ENCODE data around the gene HOXD9.
A peak's percentile ranks its signal among the peaks of the same experiment; 100 is the strongest.

Gene HOXD9

DNA sequence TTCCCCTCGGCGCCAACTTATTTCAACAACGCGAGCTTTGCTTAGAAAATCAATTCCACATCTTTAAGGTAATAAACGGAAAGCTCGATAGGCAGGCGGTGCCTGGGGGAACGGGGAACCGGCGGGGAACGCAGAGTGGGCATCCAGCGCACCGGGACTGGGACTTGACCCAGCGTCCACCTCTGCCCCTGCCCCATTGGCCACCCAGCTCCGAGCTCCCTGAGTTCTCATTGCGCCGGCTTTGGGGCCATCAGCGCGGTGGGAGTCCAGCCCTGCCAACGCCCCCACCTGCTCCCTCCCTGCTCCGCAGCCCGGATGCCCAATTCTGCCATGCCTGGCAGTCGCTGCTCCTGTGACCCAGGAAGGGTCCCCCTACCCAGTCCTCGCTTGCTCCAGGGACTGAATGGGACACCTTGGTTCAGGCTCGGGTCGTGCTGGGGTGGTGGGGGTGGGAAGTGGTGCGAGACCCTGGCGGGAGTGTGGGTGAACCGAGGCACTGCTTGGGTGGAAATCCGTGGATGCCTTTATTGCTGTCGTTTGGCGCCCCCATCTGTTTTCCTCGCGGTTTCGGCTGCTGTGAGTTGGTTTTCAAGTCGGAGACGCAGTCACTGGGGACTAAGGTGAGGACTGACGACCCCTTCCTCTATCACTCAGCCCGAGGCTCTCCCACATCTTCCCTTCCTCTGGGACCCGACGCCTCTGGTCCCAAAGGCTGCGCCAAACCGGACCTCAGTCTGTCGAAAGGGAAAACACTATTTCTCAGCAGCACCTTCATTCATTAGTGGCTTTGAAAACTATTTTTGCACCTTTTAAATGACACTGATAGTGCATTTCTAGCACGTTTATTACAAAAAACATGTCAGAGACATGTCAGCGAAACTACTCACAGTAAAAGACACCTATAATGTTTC is 36.4 kb upstream of the HOXD9 start:
- no peak for DNase-seq (ENCODE audit: low read depth in 2 of 2, low spot score in 1 of 2)

DNA sequence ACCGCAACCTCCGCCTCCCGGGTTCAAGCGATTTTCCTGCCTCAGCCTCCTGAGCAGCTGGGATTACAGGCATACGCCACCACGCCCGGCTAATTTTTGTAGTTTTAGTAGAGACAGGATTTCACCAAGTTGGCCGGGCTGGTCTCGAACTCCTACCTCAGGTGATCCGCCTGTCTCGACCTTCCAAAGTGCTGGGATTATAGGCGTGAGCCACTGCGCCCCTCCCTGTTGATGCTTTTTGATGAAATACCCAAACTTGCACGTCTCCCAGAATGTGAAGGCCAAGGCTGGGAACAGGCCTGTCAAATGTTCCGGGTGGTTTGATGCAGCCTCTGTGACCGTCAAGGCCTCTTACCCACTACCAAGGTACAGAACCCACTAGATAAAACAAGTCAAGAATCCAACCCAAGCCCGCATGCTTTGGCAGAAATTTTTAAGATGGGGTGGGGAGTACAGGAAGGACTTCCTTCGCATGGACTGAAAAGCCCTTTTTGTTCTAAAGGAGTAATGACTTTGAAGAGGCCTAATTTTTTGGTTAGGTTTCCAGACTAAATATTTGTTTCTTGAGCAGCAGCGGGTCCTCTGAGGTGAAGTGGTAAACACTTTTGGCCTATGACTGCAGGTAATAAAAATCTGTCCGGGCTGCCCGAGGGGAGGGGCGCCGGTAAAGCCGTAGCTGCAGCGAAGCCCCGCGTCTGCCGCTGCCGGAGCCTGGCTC is 35.0 kb upstream of the HOXD9 start:
- no peak for DNase-seq (ENCODE audit: low read depth in 2 of 2, low spot score in 1 of 2)

DNA sequence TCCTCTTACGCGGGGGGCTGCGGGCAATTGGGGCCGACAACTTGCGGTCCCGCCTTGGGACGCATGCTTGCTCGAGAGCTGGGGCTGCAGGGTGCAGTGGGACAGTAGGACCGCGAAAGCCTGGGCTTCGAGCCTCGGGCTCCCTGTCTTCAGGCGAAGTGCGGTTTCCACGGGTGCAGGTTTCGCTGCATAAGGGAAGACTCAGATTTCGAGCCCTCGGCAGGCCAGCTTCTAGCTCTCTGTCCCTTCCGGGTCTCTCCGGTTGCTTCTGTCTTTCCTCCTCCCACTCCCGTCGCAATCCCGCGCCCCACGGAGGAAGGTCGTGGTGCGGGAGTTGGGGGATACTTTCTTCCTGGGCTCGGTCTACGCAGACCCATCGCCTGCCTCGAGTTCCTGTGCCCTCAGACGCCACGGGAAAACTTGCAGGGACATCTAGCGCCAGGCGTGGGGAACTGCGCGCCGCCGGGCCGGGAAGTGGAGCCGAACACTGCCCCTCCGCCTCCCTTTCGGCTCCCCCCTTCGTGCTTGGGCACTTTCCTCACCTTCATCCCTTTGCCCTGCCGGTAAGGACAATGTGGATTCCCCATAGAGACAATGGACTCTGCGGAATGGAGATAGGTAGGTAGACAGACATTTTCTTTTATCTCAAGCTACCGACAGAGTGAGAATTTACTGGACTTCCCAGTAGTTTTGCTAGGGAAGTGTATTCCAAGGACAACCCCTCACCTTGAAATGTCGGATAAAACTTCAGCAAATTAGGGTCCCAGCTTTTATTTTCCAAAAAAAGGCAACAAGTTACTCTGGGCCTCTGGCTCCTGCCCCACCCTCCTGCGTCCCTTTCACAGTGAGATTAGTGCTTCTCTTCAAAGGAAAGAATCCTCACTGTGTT is 34.2 kb upstream of the HOXD9 start:
- DNase-seq (ENCODE audit: low read depth in 2 of 2, low spot score in 1 of 2): no peak

DNA sequence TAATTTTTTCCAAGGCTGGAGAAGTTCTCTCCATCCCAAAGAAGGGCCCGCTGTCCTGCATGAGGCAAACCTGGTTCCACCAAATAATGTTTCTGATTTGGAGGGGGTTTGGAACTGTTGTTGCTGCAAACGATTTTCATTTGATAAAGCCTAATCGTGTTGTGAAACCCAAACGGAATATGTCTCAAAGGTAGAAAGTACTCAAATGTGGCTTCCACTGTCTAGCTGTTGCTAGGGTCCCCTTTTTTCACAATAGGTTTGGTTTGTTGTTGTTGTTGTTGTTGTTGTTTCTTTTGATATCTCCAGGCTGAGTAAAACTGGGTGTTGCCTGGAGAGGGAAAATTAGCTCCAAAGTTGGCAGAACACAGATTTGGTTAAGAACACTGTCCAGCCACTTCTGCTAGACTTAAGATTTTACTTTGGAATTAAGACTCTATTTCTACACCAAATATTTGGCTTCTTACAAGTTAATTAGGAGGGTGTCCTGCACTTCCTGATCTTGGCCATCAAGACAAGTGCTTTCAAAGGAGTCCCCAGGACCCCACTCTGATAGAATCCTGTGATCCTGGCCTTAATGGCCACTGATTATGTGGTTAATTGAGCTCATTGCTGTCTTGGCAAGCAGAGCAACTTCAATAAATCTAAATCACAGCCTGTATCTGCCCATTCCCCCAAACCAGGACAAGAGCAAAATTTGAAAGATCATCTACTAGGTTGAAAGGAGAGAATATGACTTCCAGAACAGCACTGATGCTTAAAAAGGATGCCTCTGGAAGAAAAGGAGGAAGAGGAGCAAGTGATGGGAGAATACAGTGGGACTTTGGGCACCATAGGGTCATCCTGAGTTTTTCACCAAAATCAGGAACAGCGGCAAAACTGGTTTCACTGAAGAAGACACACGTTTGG is 33.3 kb upstream of the HOXD9 start:
- DNase-seq (ENCODE audit: low read depth in 2 of 2, low spot score in 1 of 2): no peak

DNA sequence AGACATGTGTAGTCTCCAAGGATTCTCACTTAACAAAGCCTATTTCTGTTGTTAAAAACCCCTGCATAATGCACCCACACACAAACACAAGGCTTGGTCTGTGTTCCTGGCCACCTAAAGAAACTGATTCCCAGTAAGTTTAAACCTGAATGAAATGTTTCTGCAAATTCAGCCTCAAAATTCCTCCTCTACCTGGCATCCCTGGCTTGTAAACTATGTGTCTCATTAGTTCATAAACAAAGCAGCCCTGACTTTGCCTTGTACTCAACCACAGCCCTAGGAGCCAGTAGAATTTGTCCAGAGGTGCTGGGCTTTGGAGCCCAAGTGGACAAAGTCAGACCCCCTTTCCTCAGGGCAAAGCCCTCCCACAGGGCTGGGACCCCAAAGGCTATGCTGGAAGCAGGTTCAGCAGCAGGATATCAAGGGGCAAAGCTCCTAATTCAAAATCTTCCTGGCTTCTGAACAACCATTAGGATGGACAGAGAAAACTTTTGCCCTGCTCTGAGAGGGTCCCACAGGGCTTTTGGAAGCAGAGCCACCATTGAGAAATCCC is 32.6 kb upstream of the HOXD9 start:
- DNase-seq (ENCODE audit: low read depth in 2 of 2, low spot score in 1 of 2): no peak

- no peak for DNase-seq (ENCODE audit: low read depth in 2 of 2, low spot score in 1 of 2)
Observed at GRCh38 chr2:176090862-176091261, 31.7 kb upstream of the HOXD9 start.

DNA sequence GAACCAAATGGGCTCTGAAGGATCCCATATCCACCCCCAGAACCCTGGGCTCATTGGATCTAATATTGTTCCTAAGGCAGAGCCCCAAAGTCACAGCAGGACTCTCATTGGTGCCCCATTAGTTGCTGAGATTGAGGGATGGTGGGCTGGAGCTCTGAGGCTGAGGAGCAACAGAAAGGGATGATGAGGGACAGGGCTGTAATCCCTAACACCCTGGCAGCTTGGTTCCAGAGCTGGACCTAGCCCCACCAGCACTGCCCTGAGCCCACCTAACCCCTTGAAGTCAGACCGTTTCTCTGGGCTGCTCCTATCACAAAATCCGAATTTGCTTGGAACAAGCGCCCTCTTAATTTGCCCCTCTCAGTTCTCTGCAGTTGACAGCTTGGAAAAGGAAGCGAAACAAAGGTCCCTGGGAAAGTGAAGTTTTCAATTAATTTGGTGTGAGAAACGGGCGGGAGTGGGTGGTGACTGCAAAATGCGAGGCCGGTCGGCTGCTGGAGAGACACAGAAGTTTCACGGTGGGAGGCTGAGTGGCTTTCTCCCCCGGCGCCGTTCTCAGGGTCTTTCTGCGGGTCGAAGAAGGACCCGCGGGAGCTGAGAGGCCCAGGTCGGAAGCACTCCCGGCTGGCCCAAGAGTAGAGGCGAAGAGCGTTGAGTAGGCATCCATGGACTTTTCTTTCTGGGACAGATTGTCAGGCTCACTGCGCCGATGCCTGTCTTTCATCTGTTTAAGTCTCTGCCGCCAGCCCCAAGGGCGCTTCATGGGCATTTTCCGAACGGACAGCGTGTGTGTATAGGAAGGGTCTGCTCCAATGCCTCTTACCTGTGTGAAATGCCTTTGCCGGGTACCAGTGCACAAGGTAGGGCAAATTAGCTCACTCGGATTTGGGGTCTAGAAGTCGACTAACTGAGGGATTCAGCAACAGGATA is 30.9 kb upstream of the HOXD9 start:
- DNase-seq (ENCODE audit: low read depth in 2 of 2, low spot score in 1 of 2): no peak

DNA sequence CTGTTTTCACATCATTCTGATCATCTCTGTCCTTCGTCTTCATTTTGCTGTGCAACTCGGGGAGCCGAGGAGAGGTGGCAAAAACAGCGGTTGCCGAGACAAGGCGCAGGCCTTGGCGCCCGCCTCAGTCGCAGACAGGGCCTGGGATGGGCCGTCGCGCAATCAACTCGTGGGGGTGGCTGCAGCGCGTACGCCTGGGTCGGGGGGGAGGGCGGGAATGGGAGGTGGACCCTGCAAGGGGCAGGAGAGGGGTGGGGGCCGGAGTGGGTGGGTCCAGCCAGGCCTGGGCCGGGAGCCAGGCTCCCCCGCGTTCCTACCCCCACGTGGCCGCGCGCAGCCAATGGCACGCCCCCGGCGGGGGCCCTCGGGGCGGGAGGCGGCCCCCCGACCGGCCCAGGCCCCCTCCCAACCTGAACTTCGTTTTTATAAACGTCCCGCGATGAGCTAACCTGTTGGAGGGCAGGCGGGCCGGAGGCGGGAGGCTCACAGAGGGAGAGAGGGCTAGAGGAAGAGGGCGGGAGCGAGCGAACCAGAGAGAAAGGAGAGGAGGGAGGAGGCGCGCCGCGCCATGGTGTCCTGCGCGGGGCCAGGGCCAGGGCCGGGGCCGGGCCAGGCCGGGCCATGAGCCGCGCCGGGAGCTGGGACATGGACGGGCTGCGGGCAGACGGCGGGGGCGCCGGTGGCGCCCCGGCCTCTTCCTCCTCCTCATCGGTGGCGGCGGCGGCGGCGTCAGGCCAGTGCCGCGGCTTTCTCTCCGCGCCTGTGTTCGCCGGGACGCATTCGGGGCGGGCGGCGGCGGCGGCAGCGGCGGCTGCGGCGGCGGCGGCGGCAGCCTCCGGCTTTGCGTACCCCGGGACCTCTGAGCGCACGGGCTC is 30.0 kb upstream of the HOXD9 start, which contains the start of gene HOXD13:
Gene HOXD13 (plus strand): TSS at position 452 of the 875 bp plus-strand sequence. CDS start 170 bp downstream, at position 622.
- no peak for DNase-seq (ENCODE audit: low read depth in 2 of 2, low spot score in 1 of 2)

- DNase-seq (ENCODE audit: low read depth in 2 of 2, low spot score in 1 of 2): no peak
Observed at GRCh38 chr2:176093145-176093897, 29.2 kb upstream of the HOXD9 start.

DNA sequence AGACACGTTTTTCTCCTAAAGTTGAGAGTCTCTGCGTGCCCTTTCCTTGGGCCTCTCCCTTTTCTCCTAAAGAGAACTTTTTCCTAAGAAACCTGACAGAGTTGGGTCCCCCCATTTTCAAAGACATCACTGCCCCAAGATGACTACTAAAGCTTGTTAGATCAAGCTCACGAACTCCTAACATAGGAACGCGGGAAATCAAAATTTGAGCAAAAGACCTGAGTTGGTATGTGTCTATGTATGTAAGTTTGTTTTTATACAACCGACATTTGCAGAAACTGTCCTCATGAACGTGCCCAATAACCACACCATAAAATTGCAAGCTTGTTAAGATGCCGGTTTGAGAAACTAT is 28.6 kb upstream of the HOXD9 start:
- DNase-seq (ENCODE audit: low read depth in 2 of 2, low spot score in 1 of 2): no peak

DNA sequence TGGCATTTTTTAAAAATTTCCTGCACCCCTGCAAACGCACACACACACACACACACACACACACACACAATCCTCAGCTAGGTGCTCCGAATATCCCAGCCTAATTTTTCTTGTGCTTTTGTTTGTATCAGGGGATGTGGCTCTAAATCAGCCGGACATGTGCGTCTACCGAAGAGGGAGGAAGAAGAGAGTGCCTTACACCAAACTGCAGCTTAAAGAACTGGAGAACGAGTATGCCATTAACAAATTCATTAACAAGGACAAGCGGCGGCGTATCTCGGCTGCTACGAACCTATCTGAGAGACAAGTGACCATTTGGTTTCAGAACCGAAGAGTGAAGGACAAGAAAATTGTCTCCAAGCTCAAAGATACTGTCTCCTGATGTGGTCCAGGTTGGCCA is 28.2 kb upstream of the HOXD9 start:
- DNase-seq (ENCODE audit: low read depth in 2 of 2, low spot score in 1 of 2): no peak

DNA sequence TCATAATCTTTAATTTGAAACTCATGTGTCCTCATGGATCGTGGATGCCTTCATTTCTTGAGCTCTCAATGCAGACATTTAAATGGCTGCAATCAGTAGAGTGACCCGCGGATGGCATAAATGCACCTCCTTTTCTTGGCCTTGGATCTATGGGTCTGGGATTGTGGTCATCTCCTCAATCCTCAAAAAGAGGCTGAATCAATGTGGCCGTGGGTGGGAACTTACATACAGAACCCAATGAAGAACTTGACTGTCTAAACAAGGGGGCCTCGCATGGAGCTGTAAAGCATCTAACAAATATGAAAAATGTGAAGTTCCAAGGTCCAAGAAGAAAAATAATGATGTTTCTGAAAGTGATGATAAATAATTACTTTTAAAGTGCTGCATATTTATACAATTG is 27.1 kb upstream of the HOXD9 start:
- no peak for DNase-seq (ENCODE audit: low read depth in 2 of 2, low spot score in 1 of 2)

- no peak for DNase-seq (ENCODE audit: low read depth in 2 of 2, low spot score in 1 of 2)
Observed at GRCh38 chr2:176096243-176096985, 26.1 kb upstream of the HOXD9 start.

GRCh38 chr2:176096986-176097819 is 25.3 kb upstream of the HOXD9 start:
- DNase-seq (ENCODE audit: low read depth in 2 of 2, low spot score in 1 of 2): peak in 1 of 2 donors; percentile 30

DNA sequence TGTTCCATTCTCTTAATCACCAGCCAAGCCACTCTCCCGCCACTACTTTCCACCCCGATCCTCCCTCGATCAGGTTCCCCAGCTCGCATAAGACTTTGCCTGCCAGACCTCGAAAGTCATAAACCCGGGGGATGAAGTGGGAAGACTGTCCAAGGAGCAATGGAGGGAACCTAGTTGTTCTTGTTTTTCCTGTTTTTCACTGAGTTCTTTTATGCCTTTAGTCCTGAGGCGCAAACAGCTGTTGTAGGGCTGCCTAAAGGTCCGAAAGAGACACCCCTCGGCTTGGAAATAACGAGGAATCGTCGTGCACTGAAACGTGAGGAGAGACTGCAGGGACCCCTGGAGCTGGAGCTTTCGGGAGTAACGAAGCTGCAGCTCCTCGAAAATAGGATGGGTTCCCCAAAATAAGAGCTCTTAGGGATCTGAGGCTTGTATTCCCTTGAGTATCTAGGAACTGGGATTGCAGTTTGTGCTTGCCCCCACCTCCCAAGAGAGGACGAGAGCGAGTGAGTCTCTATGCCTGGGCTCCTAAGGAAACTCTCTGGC is 24.6 kb upstream of the HOXD9 start:
- no peak for DNase-seq (ENCODE audit: low read depth in 2 of 2, low spot score in 1 of 2)

Data from stimulated activated CD8-positive, alpha-beta memory T cell treated with anti-CD3 and anti-CD28 coated beads, Interleukin-4, amount 100 ng/mL, for 4 hours (primary cell).